Esophagus squamous epithelium (tissue), 4 donors: ENCODE measurements around the gene TSPAN5.

ENCODE experiments used
- CTCF ChIP-seq, 6 experiments: fragments of 450-650 bp in 4 of 6; fragments of 200-600 bp in 2 of 6; sonication (generic) in 2 of 6; IDR thresholded peaks; one replicate each; pipeline ENCODE4 v1.5.1; 2016 to 2019; ENCODE audit warnings: antibody characterized with exemption in 6 of 6, mild to moderate bottlenecking in 4 of 6, moderate library complexity in 4 of 6
- POLR2A ChIP-seq, 4 donors: fragments of 450-650 bp; IDR thresholded peaks; one replicate each; pipeline ENCODE4 v1.6.1; 2017; ENCODE audit warnings: antibody characterized with exemption in 4 of 4, mild to moderate bottlenecking in 4 of 4, moderate library complexity in 3 of 4

DNA sequence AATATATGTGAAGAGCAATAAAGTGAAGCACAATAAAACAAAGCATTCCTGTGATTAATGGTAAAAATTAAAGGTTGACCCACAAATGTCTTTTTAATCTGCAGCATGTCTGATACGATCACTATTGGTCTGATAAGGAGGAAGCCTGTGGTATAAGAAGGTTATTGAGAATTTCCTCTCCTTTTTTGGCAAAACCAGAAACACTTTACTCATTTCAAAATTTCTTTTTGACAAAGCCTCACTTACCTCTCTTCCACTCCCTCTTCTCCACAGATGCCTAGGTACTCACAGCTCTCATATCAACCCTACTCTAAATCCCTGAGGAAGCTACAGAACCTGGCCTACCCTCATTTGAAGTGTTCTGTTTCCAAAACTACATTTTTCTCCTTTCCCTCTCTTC is 56.1 kb downstream of the TSPAN5 start:
- TF ChIP-seq CTCF (IDR thresholded peaks at IDR 0.05) (no peak), POLR2A (IDR thresholded peaks at IDR 0.05) (no peak)
